Measurements from ENCODE around the gene SETD2.

SETD2 gene

DNA sequence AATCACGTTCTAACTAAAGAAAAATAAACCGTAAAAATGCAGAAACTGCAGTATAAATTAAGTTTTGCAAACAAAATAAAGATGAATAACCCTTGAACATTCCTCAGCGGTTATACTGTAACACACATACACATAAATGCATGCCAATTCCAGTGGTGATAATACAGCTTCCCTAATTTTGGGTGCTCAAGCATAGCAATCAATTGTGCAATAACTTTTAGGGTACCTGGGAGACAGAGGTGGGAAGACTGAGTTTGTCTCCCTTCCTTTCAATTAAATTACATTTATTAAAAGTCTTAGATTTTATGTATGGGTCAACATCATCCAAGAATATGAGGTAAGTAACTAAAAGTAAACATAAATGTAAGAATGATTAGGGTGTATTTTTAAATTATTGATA, 71.8 kb downstream of the SETD2 start:
- no peak overlapping the region for H2BK5ac ChIP-seq (ENCODE audit: low read length)
- no peak overlapping the region for H4K8ac ChIP-seq (ENCODE audit: low read depth, low read length)
- no peaks in the 10 kb centered on the region for H3K79me1 ChIP-seq (ENCODE audit: low read length)
- H3K4me1 ChIP-seq (ENCODE audit: control insufficient read depth, low read depth, low read length) = no peaks in the 10 kb centered on the region
- H2AK5ac ChIP-seq (ENCODE audit: low read length) = no peak overlapping the region
- H2BK15ac ChIP-seq (replicated peaks; ENCODE audit: low read depth) = no peak overlapping the region
- H3K79me2 ChIP-seq (ENCODE audit: control insufficient read depth, insufficient read depth, low read length) = no peaks in the 10 kb centered on the region
- H3K27ac ChIP-seq (ENCODE audit: low read depth, low read length) = no peak overlapping the region
- no peak overlapping the region for H3K23ac ChIP-seq (ENCODE audit: low read length)
- H3K4me2 ChIP-seq (ENCODE audit: low read length) = no peak overlapping the region
- no peak overlapping the region for H3K56ac ChIP-seq (ENCODE audit: low read length)
- no peaks in the 10 kb centered on the region for H3K36me3 ChIP-seq (ENCODE audit: control insufficient read depth, insufficient read depth, low read length)
- H3K27me3 ChIP-seq (ENCODE audit: insufficient read depth, low read length, poor library complexity) = no peaks in the 10 kb centered on the region
- DNase-seq = no peak
- H3K4ac ChIP-seq (ENCODE audit: low read depth, low read length) = no peak overlapping the region
- no peak overlapping the region for H3K9ac ChIP-seq (ENCODE audit: low read length)
- no peak overlapping the region for H4K5ac ChIP-seq (ENCODE audit: low read length)
- WGBS (ENCODE audit: extremely low coverage, insufficient coverage, low lambda C conversion rate) = no CpG with 5 or more reads among the region's 3 CpGs
- H2BK120ac ChIP-seq (ENCODE audit: low read depth, low read length) = no peak overlapping the region
- no peak overlapping the region for H3K18ac ChIP-seq (ENCODE audit: low read length)
- no peak overlapping the region for H3K4me3 ChIP-seq (ENCODE audit: low read length)

DNA sequence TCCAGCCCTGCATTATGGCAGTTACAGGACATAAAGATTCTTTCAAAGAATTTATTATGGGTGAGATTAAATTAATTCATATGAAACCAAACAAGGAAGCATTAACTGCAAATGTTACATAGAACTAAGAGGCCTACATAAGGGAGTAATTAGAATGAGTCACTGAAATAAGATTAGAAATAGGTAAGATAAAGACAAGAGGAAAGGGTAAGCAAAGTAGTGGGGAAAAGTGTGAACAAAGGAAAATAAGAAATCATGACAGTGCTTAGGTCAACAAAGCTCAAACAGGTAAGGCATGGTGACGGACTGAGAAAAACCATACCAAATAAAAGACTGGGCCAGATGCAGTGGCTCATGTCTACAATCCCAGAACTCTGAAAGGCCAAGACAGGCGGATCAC, 74.3 kb downstream of the SETD2 start:
- Histone ChIP-seq H2BK15ac (replicated peaks; ENCODE audit: low read depth) (no peak overlapping the region), H3K27ac (ENCODE audit: low read depth, low read length) (no peak overlapping the region)

DNA sequence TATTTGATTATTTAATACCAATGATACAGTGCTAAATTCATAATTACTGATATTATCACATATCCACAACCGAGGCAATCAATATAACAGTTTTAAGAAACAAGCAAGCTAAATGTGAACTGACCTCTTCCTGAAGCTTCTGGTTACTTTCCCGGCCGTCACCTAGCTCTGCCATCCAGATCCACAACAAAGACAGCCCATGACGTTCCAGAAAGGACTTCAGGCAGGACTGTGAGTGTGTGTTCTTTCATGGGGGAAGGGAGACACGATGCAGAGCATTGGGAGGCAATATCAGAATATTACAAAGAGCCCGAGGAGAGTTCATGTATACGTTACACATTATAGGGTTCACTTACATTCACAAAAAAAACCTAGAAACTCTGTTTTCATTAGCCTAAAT, 77.8 kb downstream of the SETD2 start:
- Histone ChIP-seq H2BK5ac (ENCODE audit: low read length) (no peak overlapping the region), H2BK15ac (replicated peaks; ENCODE audit: low read depth) (no peak overlapping the region), H3K27ac (ENCODE audit: low read depth, low read length) (no peak overlapping the region), H3K23ac (ENCODE audit: low read length) (no peak overlapping the region), H3K79me2 (ENCODE audit: control insufficient read depth, insufficient read depth, low read length) (no peaks in the 10 kb centered on the region), H4K5ac (ENCODE audit: low read length) (no peak overlapping the region), H3K79me1 (ENCODE audit: low read length) (peaks cover 2% of the 10 kb centered on the region), H2AK5ac (ENCODE audit: low read length) (no peak overlapping the region), H3K4me3 (ENCODE audit: low read length) (no peak overlapping the region), H3K36me3 (ENCODE audit: control insufficient read depth, insufficient read depth, low read length) (peaks cover 5% of the 10 kb centered on the region), H3K4ac (ENCODE audit: low read depth, low read length) (no peak overlapping the region), H3K27me3 (ENCODE audit: insufficient read depth, low read length, poor library complexity) (no peaks in the 10 kb centered on the region), H3K56ac (ENCODE audit: low read length) (no peak overlapping the region), H2BK120ac (ENCODE audit: low read depth, low read length) (no peak overlapping the region), H3K4me1 (ENCODE audit: control insufficient read depth, low read depth, low read length) (no peaks in the 10 kb centered on the region), H4K8ac (ENCODE audit: low read depth, low read length) (no peak overlapping the region), H3K4me2 (ENCODE audit: low read length) (no peak overlapping the region), H3K9ac (ENCODE audit: low read length) (no peak overlapping the region), H3K18ac (ENCODE audit: low read length) (no peak overlapping the region)
- DNase-seq = no peak
- no CpG with 5 or more reads among the region's 7 CpGs for WGBS (ENCODE audit: extremely low coverage, insufficient coverage, low lambda C conversion rate)

More for the DNA sequence above, 74.3 kb downstream of the SETD2 start:
- Histone ChIP-seq H3K36me3 (ENCODE audit: control insufficient read depth, insufficient read depth, low read length) (peaks cover 2% of the 10 kb centered on the region), H3K56ac (ENCODE audit: low read length) (no peak overlapping the region), H2BK5ac (ENCODE audit: low read length) (no peak overlapping the region), H3K27me3 (ENCODE audit: insufficient read depth, low read length, poor library complexity) (no peaks in the 10 kb centered on the region), H3K4ac (ENCODE audit: low read depth, low read length) (no peak overlapping the region), H2AK5ac (ENCODE audit: low read length) (no peak overlapping the region), H3K4me1 (ENCODE audit: control insufficient read depth, low read depth, low read length) (no peaks in the 10 kb centered on the region), H3K4me3 (ENCODE audit: low read length) (no peak overlapping the region), H4K8ac (ENCODE audit: low read depth, low read length) (no peak overlapping the region), H3K18ac (ENCODE audit: low read length) (no peak overlapping the region), H3K79me1 (ENCODE audit: low read length) (peaks cover 2% of the 10 kb centered on the region), H3K4me2 (ENCODE audit: low read length) (no peak overlapping the region), H3K79me2 (ENCODE audit: control insufficient read depth, insufficient read depth, low read length) (no peaks in the 10 kb centered on the region), H2BK120ac (ENCODE audit: low read depth, low read length) (no peak overlapping the region), H4K5ac (ENCODE audit: low read length) (no peak overlapping the region), H3K9ac (ENCODE audit: low read length) (no peak overlapping the region), H3K23ac (ENCODE audit: low read length) (no peak overlapping the region)
- no CpG with 5 or more reads among the region's 2 CpGs for WGBS (ENCODE audit: extremely low coverage, insufficient coverage, low lambda C conversion rate)
- no peak for DNase-seq

DNA sequence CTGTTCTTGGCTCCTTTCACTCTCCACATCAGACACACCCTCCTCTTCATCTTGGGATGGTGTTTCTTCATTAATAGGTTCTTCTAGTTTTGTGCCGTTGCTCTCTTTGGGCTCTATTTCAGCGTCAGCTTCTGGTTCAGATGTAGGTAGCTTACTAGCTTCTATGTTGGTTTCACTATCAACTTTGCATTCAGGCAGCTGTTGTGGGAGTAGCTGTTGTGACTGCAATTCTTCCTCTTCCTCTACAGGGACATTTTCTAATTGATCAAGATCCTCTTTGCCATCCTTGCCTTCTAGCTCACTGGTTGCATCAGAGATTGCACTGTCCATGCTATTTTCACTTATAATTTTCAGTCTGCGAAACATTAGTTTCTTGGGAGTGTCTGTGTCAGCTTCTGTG, 80.1 kb downstream of the SETD2 start:
- H2BK15ac ChIP-seq (replicated peaks; ENCODE audit: low read depth) = no peak overlapping the region
- peaks cover 5% of the 10 kb centered on the region for H3K36me3 ChIP-seq (ENCODE audit: control insufficient read depth, insufficient read depth, low read length)
- no peak overlapping the region for H2AK5ac ChIP-seq (ENCODE audit: low read length)
- no peak overlapping the region for H3K18ac ChIP-seq (ENCODE audit: low read length)
- no peak overlapping the region for H3K27ac ChIP-seq (ENCODE audit: low read depth, low read length)
- H3K79me1 ChIP-seq (ENCODE audit: low read length) = peaks cover 2% of the 10 kb centered on the region
- no peak overlapping the region for H4K5ac ChIP-seq (ENCODE audit: low read length)
- H3K4me3 ChIP-seq (ENCODE audit: low read length) = no peak overlapping the region
- H3K4me1 ChIP-seq (ENCODE audit: control insufficient read depth, low read depth, low read length) = no peaks in the 10 kb centered on the region
- no peaks in the 10 kb centered on the region for H3K27me3 ChIP-seq (ENCODE audit: insufficient read depth, low read length, poor library complexity)
- H3K79me2 ChIP-seq (ENCODE audit: control insufficient read depth, insufficient read depth, low read length) = no peaks in the 10 kb centered on the region
- no peak for DNase-seq
- H3K4ac ChIP-seq (ENCODE audit: low read depth, low read length) = no peak overlapping the region
- H3K9ac ChIP-seq (ENCODE audit: low read length) = no peak overlapping the region
- H3K23ac ChIP-seq (ENCODE audit: low read length) = no peak overlapping the region
- no CpG with 5 or more reads among the region's 3 CpGs for WGBS (ENCODE audit: extremely low coverage, insufficient coverage, low lambda C conversion rate)
- no peak overlapping the region for H2BK5ac ChIP-seq (ENCODE audit: low read length)
- no peak overlapping the region for H3K56ac ChIP-seq (ENCODE audit: low read length)
- H2BK120ac ChIP-seq (ENCODE audit: low read depth, low read length) = no peak overlapping the region
- no peak overlapping the region for H4K8ac ChIP-seq (ENCODE audit: low read depth, low read length)
- H3K4me2 ChIP-seq (ENCODE audit: low read length) = no peak overlapping the region

DNA sequence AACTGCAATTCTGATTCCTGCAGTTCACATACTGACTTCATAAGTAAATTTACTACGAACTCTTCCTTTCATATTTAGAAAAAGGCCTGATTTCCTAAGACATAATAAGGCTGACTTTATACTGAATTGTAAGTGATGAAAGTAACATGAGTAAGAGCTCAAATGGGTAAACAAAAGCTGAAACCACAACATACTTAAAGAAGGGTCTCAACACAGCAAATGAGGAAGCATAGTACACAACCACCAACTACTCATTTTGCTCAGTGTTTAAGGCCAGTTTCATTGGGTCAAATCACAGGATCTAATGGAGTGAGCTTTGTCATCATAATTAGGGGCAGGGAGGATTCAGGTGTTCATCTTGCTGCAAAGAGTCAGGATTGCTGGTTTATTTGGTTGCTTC, 81.4 kb downstream of the SETD2 start:
- Histone ChIP-seq H3K27ac (ENCODE audit: low read depth, low read length) (no peak overlapping the region), H3K56ac (ENCODE audit: low read length) (no peak overlapping the region), H3K9ac (ENCODE audit: low read length) (no peak overlapping the region), H3K27me3 (ENCODE audit: insufficient read depth, low read length, poor library complexity) (no peaks in the 10 kb centered on the region), H2BK5ac (ENCODE audit: low read length) (no peak overlapping the region), H2AK5ac (ENCODE audit: low read length) (no peak overlapping the region), H3K4me1 (ENCODE audit: control insufficient read depth, low read depth, low read length) (no peaks in the 10 kb centered on the region), H2BK15ac (replicated peaks; ENCODE audit: low read depth) (no peak overlapping the region), H4K8ac (ENCODE audit: low read depth, low read length) (no peak overlapping the region), H3K4me3 (ENCODE audit: low read length) (no peak overlapping the region), H3K4ac (ENCODE audit: low read depth, low read length) (no peak overlapping the region), H4K5ac (ENCODE audit: low read length) (no peak overlapping the region), H3K36me3 (ENCODE audit: control insufficient read depth, insufficient read depth, low read length) (peaks cover 5% of the 10 kb centered on the region), H3K79me2 (ENCODE audit: control insufficient read depth, insufficient read depth, low read length) (no peaks in the 10 kb centered on the region), H3K79me1 (ENCODE audit: low read length) (peaks cover 2% of the 10 kb centered on the region), H3K18ac (ENCODE audit: low read length) (no peak overlapping the region), H2BK120ac (ENCODE audit: low read depth, low read length) (no peak overlapping the region), H3K23ac (ENCODE audit: low read length) (no peak overlapping the region), H3K4me2 (ENCODE audit: low read length) (no peak overlapping the region)
- no CpG with 5 or more reads among the region's 1 CpG for WGBS (ENCODE audit: extremely low coverage, insufficient coverage, low lambda C conversion rate)
- no peak for DNase-seq

DNA sequence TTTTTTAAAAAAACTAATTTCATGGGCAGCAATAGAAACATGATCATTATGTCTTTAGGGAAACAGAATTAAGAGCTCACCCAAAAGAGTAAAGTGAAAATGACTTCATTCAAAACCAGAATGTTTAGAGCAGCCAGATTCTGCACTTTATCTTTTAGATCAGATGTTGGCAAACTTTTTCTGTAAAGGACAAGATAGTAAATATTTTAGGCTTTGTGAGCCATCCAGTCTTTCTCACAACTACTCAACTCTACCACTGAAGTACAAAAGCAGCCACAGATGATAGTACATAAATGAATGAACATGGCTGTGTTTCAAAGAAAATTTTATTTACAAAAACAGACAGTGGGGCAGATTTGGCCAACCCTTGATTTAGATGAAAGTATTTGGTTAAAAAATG, 84.5 kb downstream of the SETD2 start:
- H3K4me2 ChIP-seq (ENCODE audit: low read length) = no peak overlapping the region
- no peaks in the 10 kb centered on the region for H3K4me1 ChIP-seq (ENCODE audit: control insufficient read depth, low read depth, low read length)
- H2BK120ac ChIP-seq (ENCODE audit: low read depth, low read length) = no peak overlapping the region
- H3K23ac ChIP-seq (ENCODE audit: low read length) = no peak overlapping the region
- H3K79me2 ChIP-seq (ENCODE audit: control insufficient read depth, insufficient read depth, low read length) = no peaks in the 10 kb centered on the region
- no peak overlapping the region for H3K27ac ChIP-seq (ENCODE audit: low read depth, low read length)
- H2AK5ac ChIP-seq (ENCODE audit: low read length) = no peak overlapping the region
- no peak overlapping the region for H3K9ac ChIP-seq (ENCODE audit: low read length)
- no peak overlapping the region for H3K18ac ChIP-seq (ENCODE audit: low read length)
- H2BK15ac ChIP-seq (replicated peaks; ENCODE audit: low read depth) = no peak overlapping the region
- H3K36me3 ChIP-seq (ENCODE audit: control insufficient read depth, insufficient read depth, low read length) = peaks cover 3% of the 10 kb centered on the region
- H3K79me1 ChIP-seq (ENCODE audit: low read length) = no peaks in the 10 kb centered on the region
- H3K4ac ChIP-seq (ENCODE audit: low read depth, low read length) = no peak overlapping the region
- H4K8ac ChIP-seq (ENCODE audit: low read depth, low read length) = no peak overlapping the region
- no peak for DNase-seq
- no peak overlapping the region for H3K4me3 ChIP-seq (ENCODE audit: low read length)
- H2BK5ac ChIP-seq (ENCODE audit: low read length) = no peak overlapping the region
- no peak overlapping the region for H3K56ac ChIP-seq (ENCODE audit: low read length)
- no peaks in the 10 kb centered on the region for H3K27me3 ChIP-seq (ENCODE audit: insufficient read depth, low read length, poor library complexity)
- H4K5ac ChIP-seq (ENCODE audit: low read length) = no peak overlapping the region

Data from mesendoderm (in vitro differentiated cells).